Fibroblast of lung (primary cell): Measurements from ENCODE around the gene HDAC2. TPM values are rescaled to one million over a fixed set of nuclear protein-coding genes. Genes with fewer than 3 reads are reported as not detected.
A peak's percentile ranks its signal among the peaks of the same experiment; 100 is the strongest.
"Not testable (repeated sequence)": the region's sequence is repeated elsewhere in the genome, so short reads cannot be mapped to it uniquely, and the experiment has no call there.

Experiments
- DNase-seq, 2 donors: peaks; one replicate each; pipeline versions ENCODE4 v3.0.0 to v3.0.0-alpha.2; 2010; ENCODE audit warnings: low read depth in 2 of 2
- H2AFZ ChIP-seq: 2 replicates; pipeline ENCODE4 v1.5.1; 2012; ENCODE audit warnings: low read length, control low read depth, inconsistent platforms
- H3K27ac ChIP-seq: 2 replicates; pipeline ENCODE4 v1.5.1; 2011; ENCODE audit warnings: low read length, control low read depth; ENCODE audit not compliant: insufficient read depth
- H3K27me3 ChIP-seq: 2 replicates; pipeline ENCODE4 v1.5.1; 2011; ENCODE audit warnings: mild to moderate bottlenecking, low read length; ENCODE audit not compliant: control insufficient read depth, insufficient read depth
- H3K36me3 ChIP-seq: 2 replicates; pipeline ENCODE4 v1.5.1; 2011; ENCODE audit warnings: low read length; ENCODE audit not compliant: control insufficient read depth, insufficient read depth
- H3K4me1 ChIP-seq: 2 replicates; pipeline ENCODE4 v1.5.1; 2011; ENCODE audit warnings: low read length; ENCODE audit not compliant: control insufficient read depth, insufficient read depth; ENCODE audit errors: extremely low read depth
- H3K4me2 ChIP-seq: 2 replicates; pipeline ENCODE4 v1.5.1; 2011; ENCODE audit warnings: low read length, control low read depth; ENCODE audit not compliant: insufficient read depth; ENCODE audit errors: extremely low read depth
- H3K4me3 ChIP-seq, 4 experiments: fragments of 200-600 bp in 1 of 4; sonication (generic) in 1 of 4; replicated peaks in 1 of 4; 2 replicates each; pipeline ENCODE4 v1.5.1; 2011 to 2016; ENCODE audit warnings: low read length in 4 of 4, low read depth in 3 of 4, mild to moderate bottlenecking in 3 of 4, control low read depth in 2 of 4, inconsistent platforms in 1 of 4, mixed read lengths in 1 of 4; ENCODE audit not compliant: insufficient read depth in 1 of 4; ENCODE audit errors: control extremely low read depth in 1 of 4
- H3K79me2 ChIP-seq: 2 replicates; pipeline ENCODE4 v1.5.1; 2012; ENCODE audit warnings: mild to moderate bottlenecking, low read length, inconsistent platforms; ENCODE audit not compliant: control insufficient read depth, insufficient read depth
- H3K9ac ChIP-seq: 2 replicates; pipeline ENCODE4 v1.5.1; 2011; ENCODE audit warnings: mild to moderate bottlenecking, low read length, control low read depth; ENCODE audit not compliant: insufficient read depth
- H3K9me3 ChIP-seq: 2 replicates; pipeline ENCODE4 v1.5.1; 2012; ENCODE audit warnings: low read depth, low read length; ENCODE audit not compliant: control insufficient read depth, insufficient read depth
- H4K20me1 ChIP-seq: 2 replicates; pipeline ENCODE4 v1.5.1; 2011; ENCODE audit warnings: low read length; ENCODE audit not compliant: control insufficient read depth, insufficient read depth; ENCODE audit errors: extremely low read depth
- EZH2 ChIP-seq: IDR thresholded peaks from 2 replicates; pipeline ENCODE4 v1.5.1; 2012; ENCODE audit warnings: low read length, control low read depth, mild to moderate bottlenecking; ENCODE audit errors: missing control alignments
- polyA plus RNA-seq, 2 donors: library from polyadenylated mRNA; depleted of rRNA in 1 of 2; stranded (reverse) in 1 of 2; unstranded in 1 of 2; fragments of >200 nt; gene quantifications; 2 replicates each; pipeline ENCODE4 v1.2.1, GENCODE V29; 2011 to 2012; ENCODE audit warnings: missing spikeins in 1 of 2
- total RNA-seq: library from RNA; depleted of rRNA; stranded (reverse); fragments of >200 nt; gene quantifications from 2 replicates; pipeline ENCODE4 v1.2.1, GENCODE V29; 2014
- TF ChIP-seq, protein P1 (sequence below), 2 donors: IDR thresholded peaks in 1 of 2; conservative IDR thresholded peaks in 1 of 2; 1 replicate in 1 of 2; 2 replicates in 1 of 2; pipeline ENCODE4 v1.5.1; 2011 to 2012; ENCODE audit warnings: low read length in 2 of 2, control low read depth in 1 of 2, inconsistent platforms in 1 of 2, low read depth in 1 of 2, mild to moderate bottlenecking in 1 of 2

The HDAC2 gene
- total and polyA plus RNA-seq, 2 donors (not counting 1 experiment from before 2014, with no cell fraction given): 64.9 to 155 TPM

DNA sequence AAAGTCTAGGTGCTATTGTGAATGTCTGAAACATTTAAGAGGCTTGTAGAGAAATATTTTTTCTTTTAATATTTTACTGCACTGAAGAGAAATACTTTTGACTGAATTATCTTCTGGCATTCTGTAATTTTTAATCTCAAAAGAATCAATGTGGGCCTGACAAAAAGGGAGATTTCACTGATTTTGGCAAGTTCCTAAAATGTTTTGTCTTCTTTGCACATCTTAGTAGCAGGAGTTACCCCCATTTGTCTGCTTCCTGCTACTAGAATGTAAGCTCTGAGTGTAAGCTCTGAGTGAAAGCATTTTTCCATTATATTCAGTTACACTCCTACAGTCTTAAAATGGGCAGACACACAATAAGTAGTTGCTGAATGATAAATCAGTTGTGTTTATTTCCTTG, 31.1 kb downstream of the HDAC2 start:
- H3K27ac ChIP-seq: no peak overlapping the region

DNA sequence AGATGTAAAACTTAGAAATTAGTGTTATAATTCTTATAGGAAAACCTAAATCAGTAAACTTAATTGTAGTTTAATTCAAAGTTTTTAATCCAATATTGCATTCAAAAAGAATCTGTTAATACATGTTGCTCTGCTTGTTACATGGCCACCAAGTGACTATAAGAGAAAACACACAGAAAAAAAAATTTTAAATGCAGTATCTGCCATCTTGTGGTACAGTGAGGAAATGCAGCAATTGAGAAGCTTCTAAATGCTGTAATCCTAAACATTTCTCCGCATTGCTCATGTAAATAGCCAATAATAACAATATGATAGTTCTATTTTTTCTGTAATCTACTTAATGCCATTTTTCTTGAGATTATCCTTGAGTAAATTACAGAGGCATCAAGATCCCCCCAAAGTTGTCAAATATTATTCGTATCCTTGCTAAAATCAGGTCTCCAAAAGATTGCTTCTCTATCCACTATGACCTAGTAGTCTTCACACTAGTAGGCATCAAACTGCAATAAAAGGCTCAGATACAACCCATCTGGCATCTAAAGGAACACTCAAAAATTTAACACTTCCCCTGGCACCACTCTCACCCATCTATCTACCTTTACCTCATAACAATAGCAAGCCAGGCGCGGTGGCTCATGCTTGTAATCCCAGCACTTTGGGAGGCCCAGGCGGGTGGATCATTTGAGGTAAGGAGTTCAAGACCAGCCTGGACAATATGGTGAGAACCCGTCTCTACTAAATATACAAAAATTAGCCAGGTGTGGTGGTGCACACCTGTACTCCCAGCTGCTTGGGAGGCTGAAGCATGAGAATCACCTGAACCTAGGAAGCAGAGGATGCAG, 34.6 kb downstream of the HDAC2 start:
- no peaks in the 10 kb centered on the region for H3K27me3 ChIP-seq
- no peak overlapping the region for H3K4me2 ChIP-seq
- no peak overlapping the region for H2AFZ ChIP-seq
- H4K20me1 ChIP-seq: no peaks in the 10 kb centered on the region
- DNase-seq: peak; percentile 55 to 76
- no peaks in the 10 kb centered on the region for H3K79me2 ChIP-seq
- H3K4me1 ChIP-seq: no peaks in the 10 kb centered on the region
- no peak overlapping the region for H3K4me3 ChIP-seq
- TF ChIP-seq EZH2: no peak
- TF ChIP-seq, protein P1, sequence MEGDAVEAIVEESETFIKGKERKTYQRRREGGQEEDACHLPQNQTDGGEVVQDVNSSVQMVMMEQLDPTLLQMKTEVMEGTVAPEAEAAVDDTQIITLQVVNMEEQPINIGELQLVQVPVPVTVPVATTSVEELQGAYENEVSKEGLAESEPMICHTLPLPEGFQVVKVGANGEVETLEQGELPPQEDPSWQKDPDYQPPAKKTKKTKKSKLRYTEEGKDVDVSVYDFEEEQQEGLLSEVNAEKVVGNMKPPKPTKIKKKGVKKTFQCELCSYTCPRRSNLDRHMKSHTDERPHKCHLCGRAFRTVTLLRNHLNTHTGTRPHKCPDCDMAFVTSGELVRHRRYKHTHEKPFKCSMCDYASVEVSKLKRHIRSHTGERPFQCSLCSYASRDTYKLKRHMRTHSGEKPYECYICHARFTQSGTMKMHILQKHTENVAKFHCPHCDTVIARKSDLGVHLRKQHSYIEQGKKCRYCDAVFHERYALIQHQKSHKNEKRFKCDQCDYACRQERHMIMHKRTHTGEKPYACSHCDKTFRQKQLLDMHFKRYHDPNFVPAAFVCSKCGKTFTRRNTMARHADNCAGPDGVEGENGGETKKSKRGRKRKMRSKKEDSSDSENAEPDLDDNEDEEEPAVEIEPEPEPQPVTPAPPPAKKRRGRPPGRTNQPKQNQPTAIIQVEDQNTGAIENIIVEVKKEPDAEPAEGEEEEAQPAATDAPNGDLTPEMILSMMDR (conservative IDR thresholded peaks at IDR 0.05 in 1 of 2, IDR thresholded peaks at IDR 0.05 in 1 of 2; ENCODE audit: low read depth in 1 of 2, low read length in 2 of 2): peak; percentile 65 to 80
- H3K9ac ChIP-seq: no peak overlapping the region
- H3K9me3 ChIP-seq: no peaks in the 10 kb centered on the region
- H3K27ac ChIP-seq: no peak overlapping the region
- no peaks in the 10 kb centered on the region for H3K36me3 ChIP-seq

More for the DNA sequence above, 31.1 kb downstream of the HDAC2 start:
- Histone ChIP-seq H3K9ac (no peak overlapping the region), H3K9me3 (no peaks in the 10 kb centered on the region), H2AFZ (no peak overlapping the region), H3K4me3 (no peak overlapping the region), H4K20me1 (no peaks in the 10 kb centered on the region), H3K79me2 (no peaks in the 10 kb centered on the region), H3K4me2 (no peak overlapping the region), H3K27me3 (no peaks in the 10 kb centered on the region), H3K36me3 (peaks cover 4% of the 10 kb centered on the region), H3K4me1 (no peaks in the 10 kb centered on the region)
- TF ChIP-seq, protein P1 (conservative IDR thresholded peaks at IDR 0.05 in 1 of 2, IDR thresholded peaks at IDR 0.05 in 1 of 2; ENCODE audit: low read depth in 1 of 2, low read length in 2 of 2): no peak
- no peak for TF ChIP-seq EZH2
- DNase-seq: no peak

DNA sequence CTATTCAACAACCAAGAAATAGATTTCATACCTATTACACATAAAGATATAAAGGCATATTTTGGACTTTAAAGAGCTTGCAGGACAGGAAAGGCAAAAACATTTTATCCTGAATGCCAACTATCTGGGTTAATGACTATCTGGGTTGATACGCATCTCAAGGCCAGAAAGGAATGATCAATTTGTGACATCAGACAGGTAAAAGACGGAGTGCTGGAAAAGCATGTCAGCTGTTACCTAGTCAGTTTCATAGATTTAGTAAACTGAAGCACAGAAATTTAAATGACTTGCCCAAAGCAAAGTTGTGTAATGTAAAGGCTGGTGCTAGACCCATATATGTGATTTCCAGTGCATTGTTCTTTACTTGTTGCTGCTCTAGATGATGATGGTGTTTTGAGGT, 36.8 kb downstream of the HDAC2 start:
- H2AFZ ChIP-seq: no peak overlapping the region
- H3K4me2 ChIP-seq: no peak overlapping the region
- TF ChIP-seq, protein P1 (conservative IDR thresholded peaks at IDR 0.05 in 1 of 2, IDR thresholded peaks at IDR 0.05 in 1 of 2; ENCODE audit: low read depth in 1 of 2, low read length in 2 of 2): no peak
- TF ChIP-seq EZH2: no peak
- no peaks in the 10 kb centered on the region for H3K36me3 ChIP-seq
- H3K9me3 ChIP-seq: no peaks in the 10 kb centered on the region
- no peak overlapping the region for H3K27ac ChIP-seq
- no peaks in the 10 kb centered on the region for H3K27me3 ChIP-seq
- no peak overlapping the region for H3K9ac ChIP-seq
- H3K4me1 ChIP-seq: no peaks in the 10 kb centered on the region
- no peak overlapping the region for H3K4me3 ChIP-seq
- no peaks in the 10 kb centered on the region for H4K20me1 ChIP-seq
- H3K79me2 ChIP-seq: no peaks in the 10 kb centered on the region
- DNase-seq: no peak

DNA sequence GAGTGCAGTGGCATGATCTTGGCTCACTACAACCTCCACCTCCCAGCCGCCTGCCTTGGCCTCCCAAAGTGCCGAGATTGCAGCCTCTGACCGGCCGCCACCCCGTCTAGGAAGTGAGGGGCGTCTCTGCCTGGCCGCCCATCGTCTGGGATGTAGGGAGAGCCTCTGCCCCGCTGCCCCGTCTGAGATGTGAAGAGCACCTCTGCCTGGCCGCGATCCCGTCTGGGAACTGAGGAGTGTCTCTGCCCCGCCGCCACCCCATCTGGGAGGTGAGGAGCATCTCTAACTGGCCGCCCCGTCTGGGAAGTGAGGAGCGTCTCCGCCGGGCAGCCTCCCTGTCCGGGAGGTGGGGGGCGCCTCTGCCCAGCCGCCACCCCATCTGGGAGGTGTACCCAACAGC, 39.0 kb downstream of the HDAC2 start:
- H3K9me3 ChIP-seq, DNase-seq, H3K79me2 ChIP-seq, H3K4me2 ChIP-seq, H3K4me3 ChIP-seq, H2AFZ ChIP-seq, H3K9ac ChIP-seq, H3K4me1 ChIP-seq, H4K20me1 ChIP-seq, H3K36me3 ChIP-seq, H3K27me3 ChIP-seq, H3K27ac ChIP-seq: not testable (repeated sequence)
